Activated CD4-positive, alpha-beta T cell treated with anti-CD3 and anti-CD28 coated beads for 48 hours (primary cell): ENCODE measurements around the gene LYZL4.

ENCODE experiments used
- DNase-seq: peaks from one replicate; pipeline ENCODE4 v3.0.0-alpha.2; 2020

LYZL4 gene

DNA sequence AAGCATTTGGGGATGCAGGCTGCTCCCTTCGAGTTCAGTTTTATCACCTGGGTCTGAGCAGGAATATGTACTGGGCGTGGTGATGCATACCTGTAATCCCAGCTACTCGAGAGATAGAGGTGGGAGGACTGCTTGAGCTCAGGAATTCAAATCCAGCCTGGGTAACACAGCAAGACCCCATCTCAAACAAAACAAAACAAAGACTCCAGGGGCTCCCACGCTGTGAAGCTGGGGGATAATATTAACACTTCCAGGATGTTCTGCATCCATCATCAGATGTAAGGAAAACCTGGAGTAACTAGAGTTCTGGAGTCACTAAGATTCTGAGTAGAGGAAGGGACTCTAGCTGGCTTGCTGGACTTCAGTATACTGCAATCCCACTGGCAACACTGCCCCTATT, 40.6 kb downstream of the LYZL4 start:
- DNase-seq: no peak

DNA sequence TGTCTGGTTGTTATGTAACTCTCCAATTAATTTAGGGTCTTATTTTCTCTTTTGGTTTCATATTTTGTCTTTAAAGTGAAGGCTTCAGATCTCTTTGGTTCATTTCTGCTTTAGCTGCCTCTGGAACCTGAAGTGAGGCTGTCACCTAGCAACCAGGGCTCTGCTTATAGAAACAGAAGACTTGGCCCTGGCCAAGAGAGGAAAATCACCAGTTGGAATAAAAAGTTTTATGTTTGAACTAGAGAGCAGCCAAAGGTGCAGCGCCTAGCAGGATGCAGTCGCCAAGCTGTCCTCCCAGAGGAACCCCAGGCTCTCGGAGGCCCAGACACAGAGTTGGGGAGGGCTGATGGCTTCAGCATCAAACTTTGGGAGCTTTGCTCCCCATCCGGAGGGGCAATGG, 41.1 kb downstream of the LYZL4 start:
- DNase-seq: no peak

DNA sequence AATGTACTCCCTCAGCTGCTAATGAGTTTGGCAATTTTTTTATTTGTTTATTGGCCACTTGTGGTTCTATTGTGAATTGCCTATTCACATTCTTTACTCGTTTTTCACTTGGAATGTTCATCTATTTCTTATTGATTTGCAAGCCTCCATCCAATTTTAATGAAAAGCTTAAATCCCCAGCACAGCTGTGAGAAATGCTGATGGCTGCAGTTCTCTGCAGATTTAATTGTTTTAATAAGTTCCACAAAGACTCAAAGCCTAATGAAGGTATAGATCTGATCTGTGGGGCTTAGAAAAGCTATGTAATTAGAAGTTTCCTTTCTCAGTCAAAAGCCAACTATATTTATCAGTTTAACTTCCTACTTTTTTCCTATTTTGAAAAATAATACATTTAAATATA, 41.5 kb downstream of the LYZL4 start:
- no peak for DNase-seq

DNA sequence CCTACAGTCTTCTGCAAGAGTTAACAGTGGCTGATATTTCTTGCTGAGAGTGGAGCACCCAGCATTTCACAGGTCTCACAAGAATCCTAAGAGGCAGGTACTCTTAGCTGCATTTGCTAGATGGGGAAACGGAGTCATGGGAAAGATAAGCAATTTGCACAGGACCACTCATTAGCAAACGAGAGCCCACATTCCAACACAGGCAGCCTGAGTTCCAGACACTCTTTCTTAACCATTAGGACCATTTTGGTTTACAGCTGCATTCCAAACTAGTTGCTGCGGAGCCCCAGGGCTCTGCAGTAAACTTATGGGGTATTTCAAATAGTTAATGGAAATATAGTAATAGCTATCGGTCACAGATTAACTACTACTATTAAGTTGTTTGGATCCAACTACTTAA, 42.5 kb downstream of the LYZL4 start:
- DNase-seq: no peak

DNA sequence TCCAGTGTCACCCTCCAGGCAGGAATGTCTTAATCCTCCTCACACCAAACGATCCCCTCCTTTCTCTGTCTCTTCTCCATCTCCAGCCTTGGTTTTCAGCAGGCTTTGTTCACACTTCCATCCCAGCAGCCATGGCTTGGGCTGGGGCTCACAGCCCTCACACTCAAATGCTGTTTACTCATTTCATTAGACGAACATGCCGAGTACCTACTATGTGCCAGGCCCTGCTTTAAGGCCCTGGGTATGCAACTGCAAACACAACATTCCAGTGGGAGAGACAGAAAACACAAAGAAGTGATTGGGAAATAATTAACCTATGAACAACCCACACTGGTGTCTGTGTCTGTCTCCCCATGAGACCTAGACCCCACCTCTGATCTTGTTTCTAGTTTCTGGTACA, 43.9 kb downstream of the LYZL4 start:
- DNase-seq: no peak

DNA sequence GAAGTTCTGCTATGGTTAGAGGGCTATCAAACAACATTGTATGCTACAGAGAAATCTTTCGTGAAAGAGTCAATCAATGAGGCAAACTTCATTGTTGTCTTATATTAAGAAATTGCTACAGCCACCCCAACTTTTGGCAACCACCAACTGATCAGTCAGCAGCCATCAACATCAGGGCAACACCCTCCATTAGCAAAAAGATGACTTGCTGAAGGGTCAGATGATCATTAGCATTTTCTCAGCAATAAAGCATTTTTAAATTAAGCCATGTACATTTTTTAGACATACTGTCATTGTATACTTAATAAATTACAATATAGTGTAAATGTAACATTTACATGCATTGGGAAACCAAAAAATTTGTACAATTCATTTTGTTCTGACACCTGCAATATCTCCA, 53.1 kb downstream of the LYZL4 start:
- no peak for DNase-seq

DNA sequence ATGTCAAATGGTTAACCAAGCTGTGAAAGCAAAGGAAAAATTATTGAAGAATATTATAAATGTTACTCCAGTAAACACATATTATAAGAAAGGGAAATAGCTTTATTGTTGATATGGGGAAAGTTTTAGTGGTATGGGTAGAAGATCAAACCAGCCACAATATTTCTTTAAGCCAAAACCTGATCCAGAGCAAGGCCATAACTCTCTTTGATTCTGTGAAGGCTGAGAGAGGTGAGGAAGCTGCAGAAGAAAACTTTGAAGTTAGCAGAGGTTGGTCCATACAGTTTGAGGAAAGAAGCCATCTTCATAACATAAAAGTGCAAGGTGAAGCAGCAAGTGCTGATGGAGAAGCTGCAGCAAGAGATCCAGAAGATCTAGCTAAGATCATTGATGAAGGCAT, 54.8 kb downstream of the LYZL4 start:
- no peak for DNase-seq

DNA sequence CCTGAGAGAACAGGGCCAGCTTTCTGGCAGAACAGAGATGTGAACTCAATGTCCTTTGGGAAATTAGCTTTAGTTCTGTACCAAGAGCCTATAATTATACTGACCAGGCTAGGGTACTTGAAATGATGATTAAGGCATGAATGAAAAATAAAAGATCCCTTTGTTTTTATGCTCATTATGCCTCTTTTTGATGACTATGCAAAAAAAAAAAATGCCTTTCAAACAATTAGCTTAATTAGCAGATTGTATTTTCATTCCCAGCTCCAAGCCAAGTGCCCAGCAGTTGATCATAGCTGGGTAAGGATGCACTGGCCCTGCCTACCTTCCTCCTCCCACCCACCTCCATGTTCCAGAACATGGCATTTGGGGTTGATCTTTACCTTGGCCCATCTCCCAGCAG, 56.8 kb downstream of the LYZL4 start:
- no peak for DNase-seq

DNA sequence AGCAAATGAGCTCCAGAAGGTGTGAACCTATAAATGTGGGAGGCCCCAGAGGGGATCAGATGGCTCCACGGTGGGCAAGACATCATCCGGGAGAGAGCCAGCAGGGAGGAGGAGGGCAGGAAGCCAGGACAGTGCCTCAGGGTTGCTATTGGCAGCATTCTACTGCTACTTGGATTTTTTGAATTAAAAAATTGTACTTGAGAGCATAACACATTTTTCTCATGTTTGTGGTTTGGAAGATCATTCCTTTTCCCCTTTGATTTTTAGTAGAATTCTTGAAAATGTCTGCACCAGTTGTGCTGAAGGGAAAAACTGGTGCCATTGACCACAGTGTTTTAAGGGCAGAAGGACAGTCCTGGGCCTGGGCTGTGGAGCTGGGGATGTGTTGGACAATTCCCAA, 59.2 kb downstream of the LYZL4 start:
- DNase-seq: no peak

DNA sequence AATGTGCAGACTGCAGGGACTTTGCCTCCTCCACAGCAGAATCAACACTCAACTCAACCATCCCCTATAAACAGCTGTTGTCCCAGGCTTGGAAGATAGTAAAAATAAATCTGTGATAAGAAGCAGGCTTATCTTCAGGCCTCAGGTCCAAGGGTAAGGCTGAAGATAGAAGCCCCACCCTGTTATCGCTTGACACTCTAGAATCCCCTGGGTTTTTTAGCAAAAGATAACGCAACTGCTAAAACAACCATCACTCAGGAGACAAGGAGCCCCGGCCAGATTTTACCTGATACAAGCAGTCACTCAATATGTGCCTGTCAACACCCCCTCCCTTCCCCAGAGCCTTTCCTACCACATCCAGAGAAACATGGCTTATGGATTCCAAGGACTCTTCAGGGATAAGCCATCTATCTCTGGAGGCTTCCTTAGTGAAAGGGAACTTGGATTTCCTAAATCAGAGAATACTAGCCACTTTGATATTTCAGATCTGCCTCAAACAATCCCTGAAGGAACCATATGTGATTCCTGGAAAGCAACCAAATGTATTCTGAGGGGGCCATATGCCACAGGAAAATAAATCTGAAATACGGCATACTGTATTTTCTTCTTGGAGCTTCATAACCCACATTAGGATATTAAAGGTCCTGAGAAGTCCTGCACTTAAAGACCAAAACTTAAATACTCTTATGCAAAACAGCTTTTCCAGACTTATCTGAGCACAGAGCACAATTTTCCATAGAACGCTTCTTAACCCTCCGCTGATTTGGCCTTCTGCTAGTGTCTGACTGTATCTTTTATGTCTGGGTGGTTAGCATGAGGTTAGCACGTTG, 60.4 kb downstream of the LYZL4 start:
- DNase-seq: no peak

DNA sequence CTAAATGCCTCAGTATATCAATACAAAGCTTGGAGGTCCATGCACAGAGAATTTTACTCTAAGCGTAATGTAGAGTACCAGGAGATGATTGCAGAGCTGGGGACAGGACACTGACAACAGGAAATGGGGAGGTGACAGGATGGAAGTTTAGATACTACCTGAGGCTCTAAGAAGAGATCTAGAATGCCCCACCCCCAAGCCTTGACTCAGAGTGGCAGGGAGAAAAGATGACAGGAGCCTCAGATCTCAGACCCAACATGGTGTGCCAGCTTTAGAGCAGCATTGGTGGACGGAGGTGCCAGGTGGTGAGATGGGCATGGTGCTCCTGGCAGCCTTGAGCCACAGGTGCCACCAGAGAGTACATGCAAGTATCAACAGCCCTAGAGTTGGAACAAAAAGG, 62.5 kb downstream of the LYZL4 start:
- no peak for DNase-seq
